ENCODE data around the gene MCOLN3.

MCOLN3 gene

DNA sequence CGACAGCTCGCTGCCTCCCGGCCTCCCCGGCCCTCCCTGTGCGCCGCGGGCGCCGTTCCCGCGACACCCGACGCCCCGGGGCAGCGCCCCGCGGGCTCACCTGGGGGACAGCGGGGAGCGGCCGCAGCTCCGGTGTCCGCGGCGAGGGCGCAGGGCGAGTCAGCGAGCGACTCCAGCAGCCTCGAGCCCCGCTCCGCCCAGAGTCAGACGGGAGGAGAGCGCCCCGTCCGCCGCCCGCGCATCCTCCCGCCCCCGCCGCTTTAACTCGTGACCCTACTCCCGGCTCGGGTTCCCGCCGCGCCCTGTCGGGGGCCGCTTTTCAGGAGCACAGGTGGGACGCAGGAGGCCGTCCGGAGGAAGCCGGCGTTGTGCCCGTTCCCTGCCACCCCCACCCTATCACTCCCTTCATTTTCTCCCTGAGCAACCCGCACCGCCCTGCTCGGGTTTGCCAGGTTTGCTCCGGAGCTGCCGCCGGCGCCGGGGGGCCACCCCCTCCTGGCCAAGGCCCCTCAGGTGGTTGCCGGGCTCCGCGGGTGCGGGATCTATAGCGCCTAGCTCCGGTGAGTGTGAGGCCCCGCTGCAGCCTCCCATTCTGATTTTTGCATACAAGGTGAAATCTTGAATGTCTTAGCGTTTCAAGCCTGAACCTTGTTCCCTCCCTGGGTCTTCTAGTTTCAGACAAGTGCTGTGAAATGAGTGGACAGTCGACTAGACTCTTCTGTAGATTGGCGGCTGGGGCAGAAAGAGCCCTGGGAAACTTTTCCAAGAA lies at the start of gene MCOLN3:
TSS of gene MCOLN3 (minus strand) at position 205 of the 769 bp plus-strand sequence. CDS start 3,140 bp downstream, outside the sequence.
- FAIRE-seq: no peak

GRCh38 chr1:85093644-85094043 lies 45.3 kb upstream of the MCOLN3 start:
- FAIRE-seq: no peak

- no peak for FAIRE-seq
Measured at GRCh38 chr1:85091671-85092280, 43.5 kb upstream of the MCOLN3 start.

GRCh38 chr1:85090225-85090624 lies 41.9 kb upstream of the MCOLN3 start:
- no peak for FAIRE-seq

DNA sequence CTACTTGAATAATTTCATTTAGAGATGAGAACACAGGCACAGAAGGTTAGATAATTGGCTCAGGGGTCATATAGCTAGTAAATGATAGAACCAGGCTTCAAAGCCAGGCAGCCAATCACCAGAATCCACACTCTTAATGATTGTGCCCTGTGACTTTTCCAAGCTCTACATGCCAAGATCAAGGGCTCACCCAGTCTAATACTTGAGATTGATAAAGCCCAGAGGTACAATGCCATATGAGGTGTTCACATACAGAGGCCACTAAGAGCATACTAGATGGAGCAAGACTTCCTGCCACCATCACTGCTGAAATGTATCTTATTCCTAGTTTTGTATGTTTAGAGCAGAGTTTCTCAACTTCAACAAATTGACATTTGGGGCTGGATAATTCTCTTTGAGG lies 40.9 kb upstream of the MCOLN3 start:
- FAIRE-seq: no peak

- FAIRE-seq: no peak
Measured at GRCh38 chr1:85088408-85088784, 40.1 kb upstream of the MCOLN3 start.

GRCh38 chr1:85087659-85088407 lies 39.5 kb upstream of the MCOLN3 start:
- FAIRE-seq: no peak

GRCh38 chr1:85085417-85085816 lies 37.1 kb upstream of the MCOLN3 start:
- FAIRE-seq: no peak

DNA sequence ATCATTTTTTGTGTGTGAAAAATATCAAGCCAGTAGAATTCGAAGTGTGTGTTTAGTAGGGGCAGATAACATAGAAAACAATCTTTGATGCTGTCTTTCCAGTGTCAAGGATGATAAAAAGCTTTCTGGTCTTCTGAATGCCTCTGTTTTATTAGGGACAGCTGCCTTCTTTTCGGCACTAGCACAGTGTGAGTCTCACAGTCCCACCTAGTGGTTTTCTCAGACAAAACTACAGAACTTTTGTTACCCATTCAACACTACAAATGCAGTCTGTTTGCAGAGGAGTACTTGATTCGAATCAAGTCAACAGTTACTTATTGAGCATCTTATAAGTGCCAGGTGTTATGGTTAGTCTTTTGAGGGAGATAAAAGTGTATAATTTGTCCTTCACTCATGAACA lies 30.6 kb upstream of the MCOLN3 start:
- FAIRE-seq: no peak

DNA sequence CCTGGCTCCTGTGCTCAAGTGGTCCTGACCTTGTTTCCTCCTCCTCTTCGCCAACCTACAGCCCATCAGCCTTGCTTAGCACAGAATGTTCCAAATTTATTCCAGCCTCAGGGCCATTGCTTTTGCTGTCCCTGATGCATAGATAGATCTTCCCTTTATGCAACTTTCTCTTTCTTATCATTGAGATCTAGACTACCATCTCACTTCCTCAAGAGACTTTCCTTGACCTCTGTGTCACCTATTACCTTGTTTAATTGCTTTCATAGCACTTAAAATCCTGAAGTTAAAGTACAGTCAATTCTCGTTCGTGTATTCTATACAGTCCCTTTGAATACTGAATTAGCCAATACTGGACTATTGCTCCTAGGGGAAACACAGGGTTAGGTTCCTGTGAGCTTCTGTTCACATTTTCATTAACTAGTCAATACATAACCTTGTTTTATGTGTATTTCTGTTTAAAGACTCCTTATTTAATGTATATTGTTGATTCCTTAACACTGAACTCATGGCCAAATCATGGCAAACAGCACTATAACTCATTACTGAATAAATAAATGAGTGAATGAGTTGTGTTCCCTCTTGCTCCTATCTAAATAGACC lies 26.2 kb upstream of the MCOLN3 start:
- no peak for FAIRE-seq

DNA sequence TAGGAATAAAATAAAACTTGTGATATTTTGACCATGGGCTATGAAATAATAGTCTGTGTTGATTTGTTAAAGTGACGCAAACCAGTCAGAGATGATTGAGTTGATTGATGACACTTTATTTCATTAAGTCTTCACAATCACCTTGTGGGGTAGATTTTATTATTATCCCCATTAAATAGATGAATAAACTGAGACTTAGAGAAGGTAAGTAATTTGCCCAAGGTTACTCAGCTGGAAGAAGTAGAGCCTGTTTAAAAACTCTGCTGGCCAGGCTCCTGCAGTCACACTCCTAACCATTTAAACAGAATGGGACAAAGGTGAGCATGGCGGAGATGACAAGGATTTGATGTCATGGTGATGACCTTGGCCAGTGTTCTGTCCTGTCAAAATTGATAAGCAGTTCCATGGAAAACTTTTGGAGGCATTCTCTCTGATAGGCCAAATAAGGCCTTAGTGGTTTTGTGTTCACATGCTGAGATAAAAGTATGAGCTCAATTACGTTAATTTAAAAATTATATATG lies 22.7 kb upstream of the MCOLN3 start:
- FAIRE-seq: no peak

DNA sequence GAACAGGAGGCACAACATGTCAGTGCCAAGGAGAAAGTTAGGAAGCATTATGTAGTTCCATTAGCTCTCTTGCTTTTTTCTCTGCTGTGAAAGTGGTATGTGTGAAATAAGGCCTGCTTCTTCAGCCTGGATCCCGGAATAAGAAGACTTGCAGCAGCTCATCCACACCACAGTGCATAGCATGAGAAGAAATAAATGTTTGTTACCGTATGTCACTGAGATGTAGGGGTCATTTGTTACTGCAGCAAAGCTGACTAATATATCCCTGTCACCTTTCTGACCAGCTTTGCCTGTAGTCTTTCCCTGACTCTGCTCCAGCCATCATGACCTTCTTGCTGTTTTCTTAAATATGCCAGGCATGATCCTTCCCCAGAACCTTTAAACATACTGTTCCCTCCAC lies 20.5 kb upstream of the MCOLN3 start:
- FAIRE-seq: no peak

DNA sequence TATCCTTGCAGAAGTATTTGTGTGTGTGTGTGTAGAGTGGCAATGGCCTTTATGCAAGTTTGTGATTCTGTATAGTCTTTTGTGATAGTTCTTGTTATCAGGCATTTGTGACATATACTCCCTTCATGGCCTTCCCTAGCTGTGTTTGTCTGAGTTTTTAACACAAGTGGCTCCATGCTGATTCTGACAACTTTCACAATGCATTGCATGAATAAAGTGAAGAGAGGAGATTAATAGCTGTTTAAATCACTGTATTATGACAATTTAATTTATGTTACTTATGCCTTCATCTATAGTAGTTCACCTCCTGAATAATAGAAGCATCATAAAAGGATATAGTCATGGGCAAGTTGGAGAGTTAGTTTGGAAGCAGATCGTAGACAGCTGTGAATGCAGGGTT lies 17.2 kb upstream of the MCOLN3 start:
- no peak for FAIRE-seq

- FAIRE-seq: no peak
Measured at GRCh38 chr1:85062425-85063026, 14.2 kb upstream of the MCOLN3 start.

DNA sequence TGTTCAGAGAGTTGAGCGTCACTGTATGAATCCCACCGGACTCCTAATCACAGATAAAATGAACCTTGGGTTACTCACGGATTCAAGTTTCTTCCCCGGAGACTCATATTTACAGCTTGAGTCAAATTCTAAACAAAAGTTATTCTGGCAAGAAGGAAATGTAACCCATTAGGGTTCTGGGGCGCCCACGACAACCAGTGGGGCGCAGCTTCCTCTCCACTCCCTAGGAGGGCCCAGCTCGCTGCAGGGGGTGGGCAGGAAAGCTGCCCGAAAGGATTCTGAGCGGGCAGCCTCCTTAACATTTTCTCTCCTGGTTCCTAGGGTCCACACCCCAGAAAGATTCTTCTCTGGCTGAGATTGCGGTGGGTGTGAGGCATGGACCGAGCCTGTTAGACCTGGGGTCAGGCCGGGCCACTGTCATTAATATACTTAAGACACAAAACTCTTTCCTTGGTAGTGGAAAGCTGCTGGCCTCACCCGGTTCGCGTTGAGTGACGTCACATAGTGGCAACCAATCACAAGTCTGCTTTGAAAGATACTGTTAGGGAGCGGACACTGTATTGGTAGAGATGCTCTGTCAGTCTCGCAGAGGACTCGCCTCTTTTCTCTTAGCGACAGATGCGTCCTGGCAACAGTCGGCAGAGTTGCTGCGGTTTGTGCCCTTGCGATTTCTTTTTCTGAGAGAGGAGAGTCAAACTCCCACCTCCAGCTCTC lies 13.6 kb upstream of the MCOLN3 start:
- FAIRE-seq: peak; percentile 90

DNA sequence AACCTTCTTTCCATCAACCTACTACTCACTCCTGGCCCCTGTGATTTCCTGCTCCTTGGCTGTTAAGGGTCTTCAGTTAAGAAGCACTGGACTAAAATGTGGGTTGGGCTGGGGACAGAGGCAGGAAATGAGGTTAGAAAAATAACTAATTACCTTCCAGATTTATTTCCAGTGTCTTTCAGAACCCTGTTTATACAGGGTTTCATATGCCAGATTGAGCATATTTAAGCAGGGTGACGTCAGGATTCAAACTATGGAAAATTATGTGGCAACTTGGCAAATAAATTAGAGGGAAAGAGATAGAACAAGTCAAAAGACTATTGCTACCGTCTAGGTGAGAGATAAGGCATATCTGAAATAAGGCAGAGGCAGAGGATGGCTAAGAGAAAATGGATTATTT lies 11.7 kb upstream of the MCOLN3 start:
- FAIRE-seq: no peak

GRCh38 chr1:85059563-85059962 lies 11.3 kb upstream of the MCOLN3 start:
- FAIRE-seq: no peak

GRCh38 chr1:85058786-85059185 lies 10.5 kb upstream of the MCOLN3 start:
- FAIRE-seq: no peak

GRCh38 chr1:85058311-85058710 lies 10.0 kb upstream of the MCOLN3 start:
- FAIRE-seq: no peak

GRCh38 chr1:85054664-85055063 lies 6.4 kb upstream of the MCOLN3 start:
- no peak for FAIRE-seq

DNA sequence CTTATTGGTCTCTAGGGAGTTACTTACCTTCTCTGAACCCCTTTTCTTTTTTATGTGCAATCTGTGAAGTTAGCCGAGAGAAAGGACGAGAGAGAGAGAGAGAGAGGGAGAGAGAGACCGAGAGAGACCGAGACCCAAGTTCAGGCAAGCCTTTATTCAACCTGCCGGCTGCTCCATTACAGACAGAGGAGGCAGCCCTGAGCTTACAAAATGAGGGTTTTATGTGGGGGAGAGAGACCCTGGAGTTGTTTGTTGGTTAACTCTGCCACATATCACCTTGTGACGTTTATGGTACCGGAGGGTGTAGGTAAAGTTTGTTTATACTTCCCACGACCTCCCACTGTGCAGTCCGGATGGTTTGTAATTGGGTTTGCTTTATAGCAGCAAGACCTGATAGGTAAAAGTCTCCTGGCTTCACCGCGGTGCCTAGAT lies 1.5 kb upstream of the MCOLN3 start:
- no peak for FAIRE-seq

All from TTC549 (cell line).